A549 (cell line): ENCODE measurements around the gene OBSL1. TPM values are rescaled to one million over a fixed set of nuclear protein-coding genes. Genes with fewer than 3 reads are reported as not detected.

Experiments
- ATAC-seq, 2 experiments: fragments of 200-7000 bp in 1 of 2; fragments of >200 bp in 1 of 2; cut with Nextera tagmentation in 1 of 2; cut with Tn5 transposase in 1 of 2; 3 replicates each; pipeline versions ENCODE4 v1.8.0 to v1.9.1; 2018 to 2020; ENCODE audit warnings: mild to moderate bottlenecking in 1 of 2, moderate library complexity in 1 of 2
- CTCF ChIA-PET: fragments of 300-600 bp; sonication (Branson Sonifier 250); formaldehyde crosslinking; extraction: SDS; loops from one replicate; lab custom pipeline; 2021; ENCODE audit warnings: antibody characterized with exemption, inconsistent platforms; lab: Yijun Ruan, JAX
- POLR2A ChIA-PET: fragments of 350-600 bp; formaldehyde crosslinking; extraction: SDS; loops from one replicate; lab custom pipeline; 2021; ENCODE audit warnings: antibody characterized with exemption, inconsistent platforms; lab: Yijun Ruan, JAX
- DNase-seq, 2 experiments: peaks; one replicate each; pipeline versions ENCODE4 v3.0.0 to v3.0.0-alpha.2; 2011 to 2016; ENCODE audit warnings: low read depth in 1 of 2, low spot score in 1 of 2
- FAIRE-seq: peaks from 2 replicates; lab custom pipeline; 2011; peaks lifted over from hg19 to GRCh38; lab: Jason Lieb, UNC
- H3K27ac ChIP-seq, 2 experiments: fragments of >200 bp; sonication (Bioruptor Twin); formaldehyde crosslinking; 3 replicates each; pipeline ENCODE4 v1.5.1; 2016 to 2017
- H3K4me1 ChIP-seq: fragments of >200 bp; sonication (Bioruptor Twin); formaldehyde crosslinking; 3 replicates; pipeline ENCODE4 v1.6.1; 2016
- H3K4me2 ChIP-seq: fragments of >200 bp; sonication (Bioruptor Twin); formaldehyde crosslinking; 3 replicates; pipeline ENCODE4 v1.6.1; 2016
- H3K4me3 ChIP-seq: fragments of >200 bp; sonication (Bioruptor Twin); formaldehyde crosslinking; 3 replicates; pipeline ENCODE4 v1.5.1; 2016
- H3K9me3 ChIP-seq: fragments of >200 bp; sonication (Bioruptor Twin); formaldehyde crosslinking; 3 replicates; pipeline ENCODE4 v1.6.1; 2016
- HDAC2 ChIP-seq: fragments of 200-600 bp; sonication (generic); IDR thresholded peaks from 2 replicates; pipeline ENCODE4 v1.6.1; 2016
- JUN ChIP-seq, 2 experiments: fragments of >200 bp; sonication (Bioruptor Twin); formaldehyde crosslinking; IDR thresholded peaks; 2 replicates in 1 of 2; 3 replicates in 1 of 2; pipeline ENCODE4 v1.6.1; 2016 to 2017
- PHF8 ChIP-seq: fragments of 200-600 bp; sonication (generic); IDR thresholded peaks from 2 replicates; pipeline ENCODE4 v1.6.1; 2016; ENCODE audit warnings: low read depth, mild to moderate bottlenecking, antibody characterized with exemption, moderate library complexity, borderline replicate concordance
- POLR2AphosphoS2 ChIP-seq: conservative IDR thresholded peaks from 2 replicates; pipeline ENCODE4 v1.6.1; 2012; ENCODE audit warnings: low read length, improper control_type of control experiment, inconsistent platforms
- RCOR1 ChIP-seq: fragments of 150-350 bp; IDR thresholded peaks from 2 replicates; pipeline ENCODE4 v1.6.1; 2014; ENCODE audit warnings: antibody characterized with exemption, low read length, low read depth
- REST ChIP-seq: fragments of 200-600 bp; sonication (generic); IDR thresholded peaks from 2 replicates; pipeline ENCODE4 v1.6.1; 2016; ENCODE audit warnings: antibody characterized with exemption, mild to moderate bottlenecking, moderate library complexity
- RFX5 ChIP-seq: fragments of 450-650 bp; IDR thresholded peaks from 2 replicates; pipeline ENCODE4 v1.7.1; 2014; ENCODE audit warnings: antibody characterized with exemption, mild to moderate bottlenecking, moderate library complexity
- USF2 ChIP-seq: fragments of 450-650 bp; IDR thresholded peaks from 2 replicates; pipeline ENCODE4 v1.6.1; 2014; ENCODE audit warnings: antibody characterized with exemption
- WGBS: methylation state at CpG from one replicate; pipeline ENCODE4 v1.1.6; 2017; ENCODE audit errors: missing lambda C conversion rate; 5-methylcytosine and 5-hydroxymethylcytosine counted together
- polyA plus RNA-seq, 4 experiments: library from polyadenylated mRNA; depleted of rRNA in 3 of 4; stranded (reverse); fragments of >200 nt; fragmentation: RNase III in 1 of 4; extraction: RNeasy Plus Mini Kit Qiagen cat#74134 plus additional on column Dnase treatment in 1 of 4; gene quantifications; 2 replicates in 3 of 4; 3 replicates in 1 of 4; pipeline ENCODE4 v1.2.3, GENCODE V29; 2011 to 2017
- small RNA-seq, 6 experiments: library from RNA; depleted of rRNA; stranded (forward); fragments of <200 nt; gene quantifications; one replicate each; pipeline ENCODE3, GENCODE V24; 2012

OBSL1 gene
- polyA plus RNA-seq, 2 of the 4 experiments (the other 2 are of a cell fraction): 14.4 to 31.8 TPM

GRCh38 chr2:219501849-219502248 lies 69.5 kb downstream of the OBSL1 start:
- POLR2A ChIA-PET: no interaction called here
- Histone ChIP-seq H3K4me1 (peaks cover 15% of the 10 kb centered on the region; the same call in 2 of the 3 replicates), H3K27ac (no peak overlapping the region), H3K4me3 (no peak overlapping the region), H3K4me2 (no peak overlapping the region), H3K9me3 (no peaks in the 10 kb centered on the region)
- ATAC-seq (no peak), FAIRE-seq (no peak), DNase-seq (no peak)
- WGBS: 93% methylated on average over 14 of the region's 14 CpGs
- CTCF ChIA-PET: interaction anchor here (79.1 to 89.4 kb wide), 2 partner anchors 4 to 32 kb away, joined by 3291 read pairs; partner anchors contain the start of genes ASIC4, CHPF, GMPPA and SPEG
- TF ChIP-seq USF2 (no peak), RFX5 (no peak), PHF8 (no peak), JUN (IDR thresholded peaks at IDR 0.05) (no peak), REST (no peak), RCOR1 (no peak), HDAC2 (no peak), POLR2AphosphoS2 (no peak)

Small RNA genes lying within 50 kb of the gene (small RNA-seq; reads per million reads assigned to genes)
- gene MIR3132: 0 reads per million in 6 experiments
- 0 to 1.3 (median 0) reads per million in 6 experiments for gene RN7SKP213

Other genes with a start within 250 kb of the OBSL1 start
- gene RESP18, start 238.8 kb downstream of the OBSL1 start, polyA plus RNA-seq (2011; rRNA removed): not detected in 2 replicates
- gene RESP18, start 238.8 kb downstream of the OBSL1 start, polyA plus RNA-seq (2017; fragmentation: RNase III; extraction: RNeasy Plus Mini Kit Qiagen cat#74134 plus additional on column Dnase treatment): not detected in 3 replicates
- 29.0 and 38.4 TPM in 2 replicates for gene DNPEP, start 183.6 kb downstream of the OBSL1 start, polyA plus RNA-seq (2011; rRNA removed)
- gene DNPEP, start 183.6 kb downstream of the OBSL1 start, polyA plus RNA-seq (2017; fragmentation: RNase III; extraction: RNeasy Plus Mini Kit Qiagen cat#74134 plus additional on column Dnase treatment): 40.8 to 42.8 TPM (median 40.9 TPM) in 3 replicates
- 0.06 and 0.20 TPM in 2 replicates for gene DES, start 153.2 kb downstream of the OBSL1 start, polyA plus RNA-seq (2011; rRNA removed)
- gene DES, start 153.2 kb downstream of the OBSL1 start, polyA plus RNA-seq (2017; fragmentation: RNase III; extraction: RNeasy Plus Mini Kit Qiagen cat#74134 plus additional on column Dnase treatment): 0.09 TPM in 1 of 3 replicates, not detected in the others
- 2.3 TPM in 2 replicates for gene SPEG, start 136.7 kb downstream of the OBSL1 start, polyA plus RNA-seq (2011; rRNA removed)
- gene SPEG, start 136.7 kb downstream of the OBSL1 start, polyA plus RNA-seq (2017; fragmentation: RNase III; extraction: RNeasy Plus Mini Kit Qiagen cat#74134 plus additional on column Dnase treatment): 9.3 to 13.0 TPM (median 11.5 TPM) in 3 replicates
- 46.2 and 55.3 TPM in 2 replicates for gene GMPPA, start 72.6 kb downstream of the OBSL1 start, polyA plus RNA-seq (2011; rRNA removed)
- 31.3 to 38.4 TPM (median 36.2 TPM) in 3 replicates for gene GMPPA, start 72.6 kb downstream of the OBSL1 start, polyA plus RNA-seq (2017; fragmentation: RNase III; extraction: RNeasy Plus Mini Kit Qiagen cat#74134 plus additional on column Dnase treatment)
- gene ASIC4, start 57.1 kb downstream of the OBSL1 start, polyA plus RNA-seq (2011; rRNA removed): 0.04 and 0.13 TPM in 2 replicates
- gene ASIC4, start 57.1 kb downstream of the OBSL1 start, polyA plus RNA-seq (2017; fragmentation: RNase III; extraction: RNeasy Plus Mini Kit Qiagen cat#74134 plus additional on column Dnase treatment): 0.07 to 0.08 TPM in 2 of 3 replicates, not detected in the other
- 9.0 and 10.2 TPM in 2 replicates for gene CHPF, start 27.7 kb downstream of the OBSL1 start, polyA plus RNA-seq (2011; rRNA removed)
- 11.8 to 15.1 TPM (median 14.8 TPM) in 3 replicates for gene CHPF, start 27.7 kb downstream of the OBSL1 start, polyA plus RNA-seq (2017; fragmentation: RNase III; extraction: RNeasy Plus Mini Kit Qiagen cat#74134 plus additional on column Dnase treatment)
- gene TMEM198, start 27.5 kb downstream of the OBSL1 start, polyA plus RNA-seq (2011; rRNA removed): 0.31 and 0.33 TPM in 2 replicates
- gene TMEM198, start 27.5 kb downstream of the OBSL1 start, polyA plus RNA-seq (2017; fragmentation: RNase III; extraction: RNeasy Plus Mini Kit Qiagen cat#74134 plus additional on column Dnase treatment): 0.26 to 0.42 TPM (median 0.37 TPM) in 3 replicates
- gene INHA, start 771 bp upstream of the OBSL1 start, polyA plus RNA-seq (2011; rRNA removed): 0.49 and 0.83 TPM in 2 replicates
- 0.35 to 0.83 TPM (median 0.72 TPM) in 3 replicates for gene INHA, start 771 bp upstream of the OBSL1 start, polyA plus RNA-seq (2017; fragmentation: RNase III; extraction: RNeasy Plus Mini Kit Qiagen cat#74134 plus additional on column Dnase treatment)
- gene STK11IP, start 26.3 kb upstream of the OBSL1 start, polyA plus RNA-seq (2011; rRNA removed): 13.3 and 18.4 TPM in 2 replicates
- 15.4 to 21.2 TPM (median 18.8 TPM) in 3 replicates for gene STK11IP, start 26.3 kb upstream of the OBSL1 start, polyA plus RNA-seq (2017; fragmentation: RNase III; extraction: RNeasy Plus Mini Kit Qiagen cat#74134 plus additional on column Dnase treatment)
- 1.4 and 1.7 TPM in 2 replicates for gene SLC4A3, start 56.1 kb upstream of the OBSL1 start, polyA plus RNA-seq (2011; rRNA removed)
- gene SLC4A3, start 56.1 kb upstream of the OBSL1 start, polyA plus RNA-seq (2017; fragmentation: RNase III; extraction: RNeasy Plus Mini Kit Qiagen cat#74134 plus additional on column Dnase treatment): 2.2 to 3.6 TPM (median 3.1 TPM) in 3 replicates